Occipital lobe (tissue), 2 donors: ENCODE data around the gene PURA. TPM values are rescaled to one million over a fixed set of nuclear protein-coding genes. Genes with fewer than 3 reads are reported as not detected.
"Not testable (repeated sequence)": the region's sequence is repeated elsewhere in the genome, so short reads cannot be mapped to it uniquely, and the experiment has no call there.

Experiments used
- DNase-seq: peaks from one replicate; lab custom pipeline; 2025; lab: John Stamatoyannopoulos, UW
- total RNA-seq: library from RNA; depleted of rRNA; stranded (reverse); fragments of >200 nt; gene quantifications from one replicate; pipeline ENCODE4 v1.2.3, GENCODE V29; 2014

Gene PURA
- total RNA-seq, 1 donor from 2014 or later: 14.5 TPM

GRCh38 chr5:140135127-140135526, 21.2 kb downstream of the PURA start:
- DNase-seq: no peak

- no peak for DNase-seq
Observed at GRCh38 chr5:140136624-140137023, 22.7 kb downstream of the PURA start.

DNA sequence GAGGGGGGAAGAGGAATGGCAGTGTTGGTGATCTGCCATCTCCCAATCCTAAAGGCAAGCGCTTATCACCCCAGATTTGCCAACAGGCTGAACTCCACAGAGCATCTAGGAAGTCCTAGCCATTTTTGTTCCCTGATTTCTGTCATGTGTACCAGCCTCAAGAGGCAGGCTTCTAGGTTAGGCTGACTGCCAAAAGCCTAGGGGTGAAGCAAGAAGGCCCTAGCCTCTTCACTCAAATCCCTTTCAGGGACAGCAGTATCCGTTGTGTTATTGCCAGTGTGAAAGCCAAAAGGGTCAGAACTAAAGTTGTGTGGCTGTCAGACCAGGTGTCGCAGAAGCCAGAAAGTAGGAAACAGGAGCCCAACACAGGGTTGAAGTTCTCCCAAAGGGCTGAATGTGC, 26.5 kb downstream of the PURA start:
- DNase-seq: no peak

DNA sequence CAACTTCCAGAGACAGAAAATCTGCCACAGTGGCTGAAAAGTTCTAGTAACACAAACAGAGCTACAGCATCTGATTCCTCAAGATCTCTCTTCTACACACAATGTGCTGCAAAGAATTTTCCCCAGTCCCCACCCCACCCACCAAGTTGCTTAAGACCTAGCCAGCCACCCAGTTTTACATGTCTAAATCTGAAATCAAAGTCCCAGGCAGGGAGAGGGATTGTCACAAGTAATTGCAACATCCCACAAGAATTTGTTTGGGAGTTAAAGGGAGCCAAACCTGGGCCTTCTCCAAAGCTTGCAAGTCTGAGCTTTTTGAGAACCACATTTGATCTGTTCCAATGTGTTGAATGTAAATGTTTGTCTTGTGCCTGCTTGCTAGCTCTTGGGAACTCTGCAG, 27.3 kb downstream of the PURA start:
- no peak for DNase-seq

GRCh38 chr5:140142246-140142645, 28.3 kb downstream of the PURA start:
- no peak for DNase-seq

DNA sequence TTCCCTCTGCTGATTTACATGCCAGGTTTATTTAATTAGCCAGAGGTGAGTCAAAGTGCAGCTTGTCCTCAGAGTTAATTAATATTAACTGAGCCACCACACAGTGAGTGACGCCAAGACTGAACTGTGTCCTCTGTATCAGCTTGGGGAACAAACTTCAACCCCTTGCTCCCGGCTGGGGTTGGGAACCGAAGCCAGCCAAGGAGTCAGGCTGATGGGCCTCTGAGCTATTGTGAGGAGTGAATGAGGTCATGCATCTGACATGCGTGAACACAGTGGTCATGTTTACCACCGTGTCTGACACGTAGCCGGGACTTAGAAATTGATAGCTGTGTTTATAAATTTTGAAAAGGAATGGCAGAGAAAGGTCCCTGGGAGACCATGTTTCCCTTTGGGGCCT, 28.9 kb downstream of the PURA start:
- DNase-seq: no peak

GRCh38 chr5:140143521-140144258, 29.8 kb downstream of the PURA start:
- DNase-seq: no peak

DNA sequence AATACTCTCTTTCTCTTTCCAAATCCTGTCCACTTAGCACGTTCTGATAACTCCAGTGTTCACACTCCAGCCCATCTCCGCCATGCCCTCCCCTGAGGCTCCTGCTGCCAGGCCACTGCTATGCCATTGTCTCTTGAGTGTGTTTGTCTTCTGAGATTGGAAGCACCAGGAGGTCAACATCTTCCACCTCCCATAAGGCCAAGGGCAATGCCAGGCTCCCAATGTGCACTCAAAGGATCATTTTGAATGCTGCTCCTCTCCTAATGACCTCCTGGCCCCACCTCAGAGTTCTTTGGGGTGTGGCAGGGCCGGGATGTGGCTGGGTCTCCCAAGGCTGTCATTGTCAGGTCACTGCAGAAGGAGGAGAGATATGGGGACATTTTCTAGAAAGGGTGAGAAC, 31.3 kb downstream of the PURA start:
- DNase-seq: no peak

- peak; percentile 47 for DNase-seq
Observed at GRCh38 chr5:140145818-140146522, 32.1 kb downstream of the PURA start.

GRCh38 chr5:140146523-140146842, 32.6 kb downstream of the PURA start:
- no peak for DNase-seq

- no peak for DNase-seq
Observed at GRCh38 chr5:140147460-140147859, 33.6 kb downstream of the PURA start.

DNA sequence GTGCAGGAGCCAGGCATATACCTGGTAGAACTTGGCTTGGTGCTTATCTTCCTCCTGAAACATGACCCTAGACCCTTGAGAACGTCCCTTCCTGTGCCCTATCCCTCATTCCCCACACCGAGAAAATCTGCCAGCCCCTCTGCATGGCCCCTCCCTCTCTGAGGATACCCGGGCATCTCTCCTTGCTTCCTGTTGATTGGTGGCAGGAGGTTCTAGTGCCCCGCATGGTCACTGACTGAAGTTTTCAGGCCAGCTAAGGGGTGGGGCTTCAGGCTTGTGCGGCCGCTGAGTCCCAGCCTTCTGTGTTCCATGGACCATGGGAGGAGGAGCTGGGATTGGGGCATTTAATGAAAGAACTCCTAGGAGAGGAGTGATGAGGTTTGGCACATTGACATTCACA, 34.6 kb downstream of the PURA start:
- no peak for DNase-seq

GRCh38 chr5:140150201-140150600, 36.3 kb downstream of the PURA start:
- DNase-seq: no peak

- DNase-seq: no peak
Observed at GRCh38 chr5:140151144-140152021, 37.5 kb downstream of the PURA start.

DNA sequence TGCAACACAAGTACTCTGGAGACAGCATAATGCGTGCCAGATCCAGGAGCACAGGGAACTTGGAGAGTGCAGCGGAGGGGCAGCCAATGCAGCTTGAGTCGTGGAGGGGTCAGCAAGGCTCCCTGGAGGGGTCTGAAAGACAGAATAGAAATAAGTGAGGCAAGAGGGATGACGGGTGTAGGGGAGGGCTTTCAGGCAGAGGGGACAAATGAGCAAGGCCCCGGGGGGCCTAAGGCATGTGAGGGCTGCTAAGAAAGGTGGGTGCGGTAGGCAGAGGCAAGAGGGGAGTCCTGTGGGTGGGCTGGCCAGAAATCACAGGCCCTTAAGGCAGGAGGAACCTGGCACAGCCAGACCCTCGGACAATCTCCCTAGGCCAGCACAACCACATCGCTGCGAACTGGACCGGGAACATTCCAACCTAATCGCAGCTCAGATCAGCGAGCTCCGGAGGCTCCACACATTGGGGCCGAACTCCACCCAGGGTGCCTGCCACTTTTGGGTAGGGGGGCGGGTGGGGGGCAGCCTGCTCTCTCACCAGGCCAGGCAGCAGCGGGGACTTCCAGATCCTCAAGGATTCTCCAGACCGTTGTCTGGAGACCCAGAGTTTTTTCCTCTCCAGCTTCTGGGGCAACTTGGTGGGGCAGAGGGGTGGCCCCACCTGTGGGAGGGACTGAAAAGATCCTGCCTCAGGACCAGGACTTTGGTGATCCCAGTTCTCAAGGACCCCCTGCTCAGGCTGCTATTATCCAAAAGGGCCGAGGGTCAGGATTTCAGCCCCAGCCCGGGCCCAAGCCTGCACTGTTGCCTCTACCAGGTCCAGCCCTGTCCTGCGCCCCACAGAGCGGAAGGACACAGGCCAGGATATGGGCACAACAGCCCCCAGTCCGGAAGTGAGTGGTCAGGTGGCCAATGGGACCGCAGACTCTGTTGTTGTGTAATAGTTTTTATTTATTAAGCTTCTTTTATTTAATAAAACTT, 38.4 kb downstream of the PURA start:
- DNase-seq: no peak

GRCh38 chr5:140153255-140153654, 39.3 kb downstream of the PURA start:
- no peak for DNase-seq

DNA sequence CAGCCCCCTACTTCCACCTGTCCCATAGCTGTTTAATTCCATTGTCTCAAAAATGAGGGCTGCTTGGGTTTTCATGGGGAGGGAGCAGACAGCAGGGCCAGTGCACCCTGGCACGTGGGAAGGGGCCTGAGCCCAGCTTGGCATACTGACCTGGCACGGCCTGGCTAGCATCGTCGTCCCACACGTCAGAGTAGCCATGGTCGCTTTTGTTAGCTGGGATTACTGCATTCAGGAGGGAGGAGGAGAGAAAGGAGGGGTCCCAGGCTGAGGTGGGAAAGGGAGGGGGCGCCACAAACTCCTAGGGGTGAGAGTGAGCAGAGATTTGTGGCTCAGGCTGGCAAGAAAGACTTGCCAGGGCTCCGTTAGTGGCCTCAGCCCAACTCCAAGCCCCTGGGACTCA, 40.0 kb downstream of the PURA start:
- no peak for DNase-seq

DNA sequence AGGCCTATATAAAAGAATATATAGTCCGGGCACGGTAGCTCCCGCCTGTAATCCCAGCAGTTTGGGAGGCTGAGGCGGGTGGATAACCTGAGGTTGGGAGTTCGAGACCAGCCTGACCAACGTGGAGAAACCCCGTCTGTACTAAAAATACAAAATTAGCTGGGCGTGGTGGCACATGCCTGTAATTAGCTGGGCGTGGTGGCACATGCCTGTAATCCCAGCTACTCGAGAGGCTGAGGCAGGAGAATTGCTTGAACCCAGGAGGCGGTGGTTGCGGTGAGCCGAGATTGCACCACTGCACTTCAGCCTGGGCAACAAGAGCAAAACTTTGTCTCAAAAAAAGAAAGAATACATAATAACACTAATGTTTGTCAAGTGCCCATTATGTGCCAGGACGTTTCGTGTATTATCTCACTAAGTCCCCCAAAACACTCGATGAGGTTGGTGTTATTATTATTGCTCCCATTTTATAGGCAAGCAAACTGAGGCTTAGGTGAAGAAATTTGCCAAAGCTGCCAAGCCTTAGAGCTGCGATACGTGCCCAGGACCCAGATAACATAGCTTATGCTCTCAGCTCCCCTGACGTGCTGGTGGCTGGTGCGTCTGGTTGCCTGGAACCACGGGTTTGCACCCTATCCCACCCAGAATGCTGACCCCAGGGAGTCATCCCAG, 40.9 kb downstream of the PURA start:
- DNase-seq: not testable (repeated sequence)

DNA sequence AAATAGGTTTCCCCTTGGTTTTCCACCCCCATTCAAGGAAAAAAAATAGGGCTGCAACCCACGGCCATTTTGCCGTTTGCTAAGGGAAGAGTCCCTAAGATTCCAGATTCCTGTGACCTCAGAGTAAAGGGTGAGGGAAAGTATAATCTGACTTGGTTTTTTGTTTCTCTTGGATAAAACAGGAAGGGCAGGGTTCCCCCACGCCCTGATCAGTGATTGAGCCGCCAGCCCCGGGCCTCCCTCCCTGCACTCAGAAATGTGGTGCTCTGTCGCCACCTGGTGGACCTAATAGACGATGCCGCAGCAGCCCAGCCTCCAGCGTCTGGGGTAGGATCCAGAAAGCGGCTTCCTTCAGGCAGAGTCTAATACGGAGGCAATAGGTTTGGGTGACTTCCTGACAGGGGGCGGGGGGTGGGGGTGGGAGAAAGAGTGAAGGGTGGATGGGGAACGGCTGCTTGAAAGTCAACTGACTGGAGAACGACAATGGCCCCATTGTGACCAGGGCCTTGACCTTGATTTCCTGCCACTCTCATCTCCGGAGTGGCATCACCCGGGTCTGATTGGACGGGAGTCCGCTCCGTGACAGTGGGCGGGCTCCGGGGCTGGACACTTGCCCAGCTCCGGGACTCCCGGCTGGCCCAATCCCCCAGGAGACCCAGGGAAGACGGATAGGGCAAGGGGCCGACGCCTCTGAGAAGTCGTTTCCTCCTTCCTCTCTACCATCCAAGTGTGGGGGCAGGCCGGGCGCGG, 43.3 kb downstream of the PURA start:
- DNase-seq: peak; percentile 92
